Jurkat, Clone E6-1 (cell line): Measurements from ENCODE around the gene MVP.
"Not testable (repeated sequence)": the region's sequence is repeated elsewhere in the genome, so short reads cannot be mapped to it uniquely, and the experiment has no call there.

Experiments used
- DNase-seq: peaks from one replicate; pipeline ENCODE4 v3.0.0-alpha.2; 2011; ENCODE audit warnings: low read depth, low spot score
- H3K4me3 ChIP-seq: 2 replicates; pipeline ENCODE4 v1.5.1; 2011; ENCODE audit warnings: mild to moderate bottlenecking, low read length, control low read depth, moderate library complexity

MVP gene

GRCh38 chr16:29862383-29862883 lies 42.2 kb downstream of the MVP start:
- no peak for DNase-seq
- H3K4me3 ChIP-seq: peak overlapping the region; percentile 81

- peak within 1 kb of the TSS; percentile 81 for H3K4me3 ChIP-seq
- peak; percentile 99 for DNase-seq
These were observed 42.8 kb downstream of the MVP start, which contains the start of gene CDIPT for GRCh38 chr16:29862884-29863668. TSS of gene CDIPT (minus strand) at chr16:29863226. CDS start at chr16:29862857, 369 bp downstream.

- DNase-seq: no peak
- peak overlapping the region; percentile 81 for H3K4me3 ChIP-seq
These were observed 43.4 kb downstream of the MVP start for GRCh38 chr16:29863669-29863984.

DNA sequence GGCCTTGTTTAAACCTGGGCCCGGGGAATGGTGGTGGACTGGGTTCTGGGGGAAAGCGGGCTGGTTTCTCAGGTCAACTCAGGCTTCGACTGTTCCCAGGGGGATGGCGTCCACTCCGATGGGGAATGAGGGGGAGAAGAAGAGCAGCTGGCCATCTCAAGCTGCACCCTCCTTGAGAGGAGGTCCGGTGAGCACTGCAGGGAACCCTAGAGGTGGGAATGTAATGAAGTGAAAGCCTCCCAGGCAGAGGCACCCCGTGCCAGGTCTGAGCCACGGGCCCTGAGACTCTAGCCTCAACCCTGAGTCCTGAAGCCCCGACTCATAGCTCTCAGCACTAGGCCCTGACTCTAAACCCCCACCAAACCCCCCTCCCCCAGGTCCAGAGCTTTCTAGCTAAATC lies 43.9 kb downstream of the MVP start:
- DNase-seq: no peak
- H3K4me3 ChIP-seq: no peak overlapping the region

DNA sequence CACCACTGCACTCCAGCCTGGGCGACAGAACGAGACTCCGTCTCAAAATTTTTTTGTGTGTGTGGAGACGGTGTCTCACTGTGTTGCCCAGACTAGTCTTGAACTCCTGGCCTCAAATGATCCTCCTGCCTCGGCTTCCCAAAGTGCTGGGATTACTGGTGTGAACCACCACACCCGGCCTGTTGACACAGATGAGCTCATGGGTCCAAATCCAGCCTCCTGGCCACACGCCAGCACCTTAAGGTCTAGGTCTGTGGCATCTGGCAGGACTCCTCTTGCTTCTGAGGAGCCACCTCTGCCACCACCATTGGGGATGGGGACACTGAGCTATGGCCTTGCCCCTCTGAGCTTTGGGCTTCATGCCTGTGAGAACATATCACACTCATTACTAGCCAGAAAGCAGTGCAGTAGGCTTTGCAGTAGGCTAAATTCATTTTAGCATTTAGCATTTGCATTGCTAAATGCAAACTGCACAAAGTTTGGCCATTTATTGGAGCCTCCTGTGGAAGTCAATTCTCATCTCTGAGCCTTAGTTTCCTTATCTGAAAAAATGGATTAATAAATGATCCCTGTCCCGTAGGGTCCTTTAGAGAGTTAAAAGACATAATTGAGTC lies 48.2 kb downstream of the MVP start:
- DNase-seq: no peak
- no peak overlapping the region for H3K4me3 ChIP-seq

DNA sequence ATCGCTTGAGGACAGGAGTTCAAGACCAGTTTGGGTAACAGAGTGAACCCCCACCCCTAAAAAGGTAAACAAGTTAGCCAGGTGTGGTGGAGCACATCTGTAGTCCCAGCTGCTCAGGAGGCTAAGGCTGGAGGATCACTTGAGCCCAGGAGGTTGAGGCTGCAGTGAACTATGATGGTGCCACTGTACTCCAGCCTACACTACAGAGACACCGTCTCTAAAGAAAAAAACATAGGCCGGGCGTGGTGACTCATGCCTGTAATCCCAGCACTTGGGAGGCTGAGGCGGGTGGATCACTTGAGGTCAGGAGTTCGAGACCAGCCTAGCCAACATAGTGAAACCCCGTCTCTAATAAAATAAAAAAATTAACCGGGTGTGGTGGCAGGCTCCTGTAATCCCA lies 48.8 kb downstream of the MVP start:
- not testable (repeated sequence) for DNase-seq, H3K4me3 ChIP-seq

DNA sequence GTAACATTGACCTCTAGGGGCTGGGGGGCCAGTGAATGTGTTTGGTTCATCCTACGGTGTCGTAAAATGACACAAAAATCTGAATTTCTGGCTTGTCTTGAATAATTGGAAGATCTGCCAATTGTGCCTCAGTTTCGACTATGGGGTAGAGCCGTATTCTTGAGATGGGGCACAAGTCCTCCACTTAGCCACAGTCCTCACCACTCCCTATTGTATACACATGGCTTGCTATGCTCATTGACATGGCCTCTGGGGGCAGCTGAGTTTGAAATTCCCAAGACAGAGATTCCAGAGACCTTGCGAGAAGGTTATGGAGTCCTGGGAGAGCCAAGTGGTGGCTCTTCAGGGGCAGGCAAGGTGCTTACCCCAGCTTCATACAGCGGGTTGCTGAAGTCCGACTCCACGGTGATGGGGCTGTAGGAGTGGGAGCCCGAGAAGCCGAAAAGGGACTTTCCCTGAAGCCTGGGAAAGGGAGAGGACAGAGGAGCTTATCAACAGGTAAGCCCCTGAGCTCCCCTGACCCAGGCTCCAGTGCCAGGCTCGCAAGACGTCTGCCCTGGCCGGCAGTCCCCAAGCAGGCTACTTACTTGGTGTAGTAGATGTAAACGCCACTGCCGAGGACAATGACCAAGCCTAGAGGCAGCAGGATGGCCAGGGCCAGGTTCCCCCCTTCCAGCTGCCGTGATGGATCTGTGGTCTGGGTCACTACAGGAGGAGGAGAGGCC lies 51.7 kb downstream of the MVP start:
- no peak for DNase-seq
- no peak overlapping the region for H3K4me3 ChIP-seq

GRCh38 chr16:29873319-29873718 lies 53.1 kb downstream of the MVP start:
- DNase-seq: no peak
- no peak overlapping the region for H3K4me3 ChIP-seq

- DNase-seq: no peak
- no peak overlapping the region for H3K4me3 ChIP-seq
These were observed 54.9 kb downstream of the MVP start for GRCh38 chr16:29875206-29875605.

- DNase-seq: no peak
These were observed 55.9 kb downstream of the MVP start for GRCh38 chr16:29876217-29876593.

DNA sequence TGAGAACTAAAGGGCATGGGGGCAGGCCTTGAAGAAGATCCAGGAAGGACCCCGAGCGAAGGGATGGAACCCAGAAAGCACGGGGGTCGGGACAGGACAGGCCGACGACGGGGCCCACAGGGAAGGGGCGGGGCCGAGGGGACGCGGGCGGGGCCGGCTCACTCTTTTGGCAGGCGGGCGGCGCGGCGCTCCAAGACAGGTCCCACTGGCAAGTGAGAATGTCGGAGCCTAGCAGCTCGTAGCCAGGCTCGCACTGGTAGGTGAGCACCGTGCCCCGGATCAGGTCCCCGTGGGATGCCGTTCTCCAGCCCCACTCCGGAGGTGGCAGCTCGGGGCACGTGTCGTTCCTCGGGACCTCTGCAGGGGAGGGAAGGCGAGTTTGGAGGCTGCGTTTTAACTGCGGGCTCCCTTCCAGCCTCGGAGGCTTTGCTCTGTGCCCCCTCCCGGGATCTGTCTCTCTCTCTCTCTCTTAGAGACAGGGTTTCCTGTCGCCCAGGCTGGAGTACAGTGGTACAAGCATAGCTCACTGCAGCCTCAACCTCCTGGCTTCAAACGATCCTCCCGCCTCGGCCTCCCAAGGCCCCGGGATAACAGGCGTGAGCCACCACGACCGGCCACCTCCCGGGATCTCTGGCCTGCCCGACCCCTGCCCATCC lies 56.5 kb downstream of the MVP start:
- no peak for DNase-seq
- peak overlapping the region; percentile 34 for H3K4me3 ChIP-seq

More at GRCh38 chr16:29876217-29876593, 55.9 kb downstream of the MVP start:
- H3K4me3 ChIP-seq: peak overlapping the region; percentile 34

DNA sequence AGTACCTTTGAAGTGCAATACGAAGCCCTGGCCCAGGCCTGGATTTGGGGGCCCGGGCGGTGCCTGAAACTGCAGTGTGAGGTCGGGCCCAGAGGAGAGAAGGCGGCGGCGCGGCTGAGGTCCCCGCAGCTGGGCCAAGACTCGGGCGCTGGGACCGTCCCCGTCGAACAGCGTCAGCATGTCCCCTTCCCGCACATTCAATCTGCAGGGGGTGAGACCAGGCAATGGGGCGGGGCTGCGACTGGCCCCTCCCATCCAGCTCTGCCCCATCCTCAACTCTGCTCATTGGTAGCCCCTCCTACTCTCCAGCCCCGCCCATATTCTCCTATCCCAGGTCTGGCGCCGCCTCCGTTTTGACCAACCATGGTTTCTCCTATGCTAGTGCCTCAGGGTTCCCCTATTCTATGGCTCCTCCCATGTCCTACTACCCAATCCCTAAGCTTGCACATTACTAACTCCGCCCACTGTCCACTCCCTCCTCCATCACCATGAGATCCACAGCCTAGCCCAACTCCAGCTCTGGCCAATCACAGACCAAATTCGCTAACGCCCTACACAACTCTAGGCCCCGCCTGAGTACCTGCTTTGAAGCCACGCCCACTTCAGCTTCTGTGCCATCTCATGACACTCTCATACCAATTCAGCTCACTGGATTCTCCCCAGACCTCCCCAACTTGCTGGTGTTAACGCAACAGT lies 57.2 kb downstream of the MVP start:
- peak; percentile 46 for DNase-seq
- no peak overlapping the region for H3K4me3 ChIP-seq

DNA sequence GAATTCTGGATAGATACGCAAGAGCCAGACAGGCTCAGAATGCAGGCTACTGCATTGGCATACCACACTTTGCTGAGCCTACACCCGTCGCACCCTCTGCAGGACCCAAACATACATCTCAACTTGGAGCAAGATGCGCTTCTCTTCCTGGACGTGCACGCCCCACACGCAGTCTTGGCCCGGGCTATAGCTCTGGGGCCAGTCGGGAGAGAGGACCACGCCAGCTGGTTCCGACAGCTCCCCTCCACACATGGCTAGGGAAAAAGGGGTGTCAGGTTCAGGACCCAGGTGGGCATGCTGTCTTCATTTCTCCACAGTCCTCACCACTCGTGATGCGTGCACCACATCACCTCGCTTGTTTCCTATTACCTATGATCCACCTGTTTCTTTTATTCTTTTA lies 57.9 kb downstream of the MVP start:
- no peak overlapping the region for H3K4me3 ChIP-seq
- DNase-seq: no peak

- no peak overlapping the region for H3K4me3 ChIP-seq
- DNase-seq: no peak
These were observed 60.8 kb downstream of the MVP start for GRCh38 chr16:29881050-29881449.

DNA sequence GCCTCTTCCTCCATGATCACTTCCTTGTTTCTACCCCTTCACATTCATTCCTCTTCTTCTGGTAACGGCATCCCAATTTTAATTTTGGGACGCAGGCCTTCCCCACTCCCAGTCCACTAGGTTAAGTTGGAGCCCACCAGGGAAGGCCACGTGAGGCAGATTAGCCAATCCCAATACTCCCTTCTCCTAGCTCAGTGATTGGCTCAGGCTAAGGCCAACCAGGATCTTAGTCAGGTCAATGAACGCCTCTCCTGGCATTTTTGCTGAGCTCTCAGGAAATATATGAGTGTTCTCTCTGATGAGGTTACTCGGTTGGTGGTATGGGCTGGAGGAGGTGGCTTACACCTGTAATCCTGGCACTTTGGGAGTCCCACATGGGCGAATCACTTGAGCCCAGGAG lies 63.7 kb downstream of the MVP start:
- no peak overlapping the region for H3K4me3 ChIP-seq
- no peak for DNase-seq

DNA sequence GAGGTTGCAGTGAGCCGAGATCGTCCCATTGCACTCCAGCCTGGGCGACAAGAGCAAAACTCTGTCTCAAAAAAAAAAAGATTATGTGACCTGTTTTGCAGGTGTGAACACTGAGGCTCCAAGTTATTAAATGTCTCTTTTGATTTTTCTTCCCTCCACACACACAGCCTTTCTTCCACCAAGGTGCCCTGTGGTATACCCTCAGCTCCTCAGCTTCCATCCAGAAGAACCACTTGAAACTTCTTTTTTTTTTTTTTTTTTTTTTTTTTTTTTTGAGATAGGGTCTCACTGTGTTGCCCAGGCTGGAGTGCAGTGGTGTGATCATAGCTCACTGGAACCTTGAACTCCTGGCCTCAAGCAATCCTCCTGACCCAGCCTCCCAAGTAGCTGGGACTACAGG lies 69.1 kb downstream of the MVP start:
- H3K4me3 ChIP-seq, DNase-seq: not testable (repeated sequence)

DNA sequence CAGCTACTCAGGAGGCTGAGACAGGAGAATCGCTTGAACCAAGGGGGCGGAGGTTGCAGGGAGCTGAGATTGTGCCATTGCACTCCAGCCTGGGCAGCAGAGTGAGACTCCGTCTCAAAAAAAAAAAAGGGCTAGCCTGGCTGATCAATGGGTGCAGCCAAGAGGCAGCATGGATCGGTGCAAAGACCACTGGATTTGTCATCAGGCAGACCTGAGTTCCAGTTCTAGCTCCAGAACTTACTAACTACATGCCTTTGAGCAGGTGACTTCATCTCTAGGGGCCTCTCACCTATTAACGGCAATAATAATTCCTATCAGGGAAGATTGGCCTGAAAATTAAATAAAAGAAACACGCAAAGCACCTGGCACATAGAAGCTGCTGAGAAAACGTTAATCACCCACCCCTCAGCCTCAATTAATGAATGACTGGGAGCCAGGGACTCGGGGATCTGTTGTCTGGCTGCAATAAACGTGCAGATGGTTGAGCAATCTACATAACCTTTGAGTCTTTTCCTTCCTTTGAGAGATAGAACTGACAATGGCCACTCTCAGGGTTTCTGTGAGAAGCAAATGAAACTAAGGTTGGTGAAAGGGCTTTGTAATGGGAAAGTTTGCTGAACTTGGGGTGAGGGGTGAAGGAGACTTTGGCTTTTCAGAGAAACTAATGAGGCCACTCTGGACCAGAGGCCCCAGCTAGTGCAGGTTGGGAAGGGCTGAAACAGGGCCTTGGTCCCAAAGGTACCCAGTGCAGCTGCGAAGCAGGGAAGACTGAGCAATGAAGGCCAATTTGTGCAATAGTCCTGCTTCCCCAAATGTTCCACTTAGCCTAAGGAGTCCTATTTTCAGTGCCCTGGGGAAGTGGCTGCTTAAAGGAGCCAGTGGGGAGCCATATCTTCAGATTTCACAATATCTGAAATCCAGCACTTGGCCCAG lies 71.5 kb downstream of the MVP start:
- no peak for DNase-seq
- H3K4me3 ChIP-seq: no peak overlapping the region

GRCh38 chr16:29892458-29892813 lies 72.2 kb downstream of the MVP start:
- H3K4me3 ChIP-seq: no peak overlapping the region

More at GRCh38 chr16:29892458-29892813, 72.2 kb downstream of the MVP start:
- no peak for DNase-seq
